Measurements from ENCODE around the gene PHF12.

GRCh38 chr17:28940675-28941074, 10.6 kb downstream of the PHF12 start:
- TF ChIP-seq POLR2A (IDR thresholded peaks at IDR 0.05; ENCODE audit: low read depth, low read length) (no peak), CTCF (conservative IDR thresholded peaks at IDR 0.05; ENCODE audit: low read depth, low read length) (no peak), RAD21 (IDR thresholded peaks at IDR 0.05; ENCODE audit: low read length) (no peak), NFE2L2 (IDR thresholded peaks at IDR 0.05; ENCODE audit: low read depth, low read length) (no peak), ELK1 (IDR thresholded peaks at IDR 0.05; ENCODE audit: borderline replicate concordance, low read depth, low read length) (no peak), CEBPB (IDR thresholded peaks at IDR 0.05; ENCODE audit: low read depth, low read length) (no peak), RCOR1 (IDR thresholded peaks at IDR 0.05; ENCODE audit: insufficient replicate concordance, low read length) (no peak)
